Measurements from ENCODE around the gene ACVR2A.

Gene ACVR2A

GRCh38 chr2:147818741-147819140 is 26.1 kb upstream of the ACVR2A start:
- Histone ChIP-seq H3K27me3 (ENCODE audit: insufficient read depth, low read depth, severe bottlenecking) (no peaks in the 10 kb centered on the region), H3K4me3 (ENCODE audit: low read depth, low read length) (no peak overlapping the region), H3K27ac (no peak overlapping the region), H3K36me3 (no peaks in the 10 kb centered on the region), H3K9me3 (ENCODE audit: severe bottlenecking) (no peaks in the 10 kb centered on the region)
- TF ChIP-seq CTCF (IDR thresholded peaks at IDR 0.05; ENCODE audit: low read depth, low read length) = no peak
- no peak for DNase-seq

- DNase-seq = no peak
- Histone ChIP-seq H3K27ac (no peak overlapping the region), H3K36me3 (no peaks in the 10 kb centered on the region), H3K4me3 (ENCODE audit: low read depth, low read length) (no peak overlapping the region), H3K27me3 (ENCODE audit: insufficient read depth, low read depth, severe bottlenecking) (no peaks in the 10 kb centered on the region), H3K9me3 (ENCODE audit: severe bottlenecking) (no peaks in the 10 kb centered on the region)
- TF ChIP-seq CTCF (IDR thresholded peaks at IDR 0.05; ENCODE audit: low read depth, low read length) = no peak
Observed at GRCh38 chr2:147824620-147825019, 20.2 kb upstream of the ACVR2A start.

- no peaks in the 10 kb centered on the region for H3K36me3 ChIP-seq
- H3K27me3 ChIP-seq (ENCODE audit: insufficient read depth, low read depth, severe bottlenecking) = no peaks in the 10 kb centered on the region
- no peak overlapping the region for H3K4me3 ChIP-seq (ENCODE audit: low read depth, low read length)
- no peak overlapping the region for H3K27ac ChIP-seq
- H3K9me3 ChIP-seq (ENCODE audit: severe bottlenecking) = no peaks in the 10 kb centered on the region
- no peak for DNase-seq
- TF ChIP-seq CTCF (IDR thresholded peaks at IDR 0.05; ENCODE audit: low read depth, low read length) = no peak
Observed at GRCh38 chr2:147826278-147827087, 18.3 kb upstream of the ACVR2A start.

- no peaks in the 10 kb centered on the region for H3K9me3 ChIP-seq (ENCODE audit: severe bottlenecking)
- no peak overlapping the region for H3K4me3 ChIP-seq (ENCODE audit: low read depth, low read length)
Observed at GRCh38 chr2:147827088-147827375, 17.8 kb upstream of the ACVR2A start.

GRCh38 chr2:147829106-147829505 is 15.7 kb upstream of the ACVR2A start:
- Histone ChIP-seq H3K27me3 (ENCODE audit: insufficient read depth, low read depth, severe bottlenecking) (no peaks in the 10 kb centered on the region), H3K9me3 (ENCODE audit: severe bottlenecking) (no peaks in the 10 kb centered on the region), H3K4me3 (ENCODE audit: low read depth, low read length) (no peak overlapping the region), H3K36me3 (no peaks in the 10 kb centered on the region), H3K27ac (no peak overlapping the region)
- no peak for DNase-seq
- TF ChIP-seq CTCF (IDR thresholded peaks at IDR 0.05; ENCODE audit: low read depth, low read length) = no peak

More at GRCh38 chr2:147827088-147827375, 17.8 kb upstream of the ACVR2A start:
- Histone ChIP-seq H3K27me3 (ENCODE audit: insufficient read depth, low read depth, severe bottlenecking) (no peaks in the 10 kb centered on the region), H3K36me3 (no peaks in the 10 kb centered on the region), H3K27ac (no peak overlapping the region)
- TF ChIP-seq CTCF (IDR thresholded peaks at IDR 0.05; ENCODE audit: low read depth, low read length) = no peak
- no peak for DNase-seq

DNA sequence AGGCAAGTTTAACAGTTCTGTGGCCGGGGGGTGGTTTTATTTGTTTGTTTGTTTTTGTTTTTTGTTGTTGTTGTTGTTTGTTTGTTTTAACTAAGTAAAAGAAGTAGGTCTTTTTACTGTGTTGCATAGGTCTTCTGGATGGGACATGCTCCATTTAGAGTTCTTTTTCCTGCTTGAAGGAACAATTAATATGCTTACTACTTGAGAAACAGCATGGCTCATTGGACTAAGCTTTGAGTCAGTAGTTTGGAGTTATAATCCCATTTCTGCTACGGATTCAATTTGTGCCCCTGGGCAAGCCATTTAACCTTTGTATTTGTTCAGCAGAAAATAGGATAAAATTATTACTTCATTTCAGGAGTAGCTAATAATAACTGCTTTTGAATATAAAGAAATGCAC is 8.7 kb upstream of the ACVR2A start:
- TF ChIP-seq CTCF (IDR thresholded peaks at IDR 0.05; ENCODE audit: low read depth, low read length) = no peak
- Histone ChIP-seq H3K27ac (no peak overlapping the region), H3K4me3 (ENCODE audit: low read depth, low read length) (no peak overlapping the region)

More for the DNA sequence above, 8.7 kb upstream of the ACVR2A start:
- no peaks in the 10 kb centered on the region for H3K9me3 ChIP-seq (ENCODE audit: severe bottlenecking)
- no peaks in the 10 kb centered on the region for H3K27me3 ChIP-seq (ENCODE audit: insufficient read depth, low read depth, severe bottlenecking)
- DNase-seq = no peak
- H3K36me3 ChIP-seq = no peaks in the 10 kb centered on the region
